PFSK-1 (cell line): Measurements from ENCODE around the gene AHNAK2.

Experiments
- SIN3A ChIP-seq: IDR thresholded peaks from 2 replicates; pipeline ENCODE4 v1.6.1; 2012; ENCODE audit warnings: mild to moderate bottlenecking, low read length, moderate library complexity, borderline replicate concordance; ENCODE audit not compliant: insufficient read depth
- TF ChIP-seq, protein P1 (sequence below), 2 experiments: IDR thresholded peaks; 2 replicates each; pipeline versions ENCODE4 v1.6.1 to v1.8.0; 2011 to 2012; ENCODE audit warnings: low read depth in 2 of 2, low read length in 2 of 2, control low read depth in 1 of 2, inconsistent platforms in 1 of 2, mild to moderate bottlenecking in 1 of 2, moderate library complexity in 1 of 2; ENCODE audit not compliant: insufficient read depth in 1 of 2

DNA sequence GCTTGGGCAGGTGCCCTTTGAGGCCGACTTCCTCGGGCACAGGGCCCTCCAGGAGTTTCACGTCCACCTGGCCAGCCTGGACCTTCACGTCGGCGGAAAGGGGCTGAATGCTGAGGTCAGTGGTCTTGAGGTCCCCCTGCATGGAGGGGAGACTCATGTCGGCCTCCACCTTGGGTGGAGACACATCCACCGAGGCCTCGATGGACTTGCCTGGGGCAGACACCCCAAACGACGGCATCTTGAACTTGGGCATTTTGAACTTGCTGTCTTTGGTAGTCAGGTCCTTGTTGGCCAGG is 29.5 kb downstream of the AHNAK2 start:
- TF ChIP-seq SIN3A, result no peak
- TF ChIP-seq, protein P1, sequence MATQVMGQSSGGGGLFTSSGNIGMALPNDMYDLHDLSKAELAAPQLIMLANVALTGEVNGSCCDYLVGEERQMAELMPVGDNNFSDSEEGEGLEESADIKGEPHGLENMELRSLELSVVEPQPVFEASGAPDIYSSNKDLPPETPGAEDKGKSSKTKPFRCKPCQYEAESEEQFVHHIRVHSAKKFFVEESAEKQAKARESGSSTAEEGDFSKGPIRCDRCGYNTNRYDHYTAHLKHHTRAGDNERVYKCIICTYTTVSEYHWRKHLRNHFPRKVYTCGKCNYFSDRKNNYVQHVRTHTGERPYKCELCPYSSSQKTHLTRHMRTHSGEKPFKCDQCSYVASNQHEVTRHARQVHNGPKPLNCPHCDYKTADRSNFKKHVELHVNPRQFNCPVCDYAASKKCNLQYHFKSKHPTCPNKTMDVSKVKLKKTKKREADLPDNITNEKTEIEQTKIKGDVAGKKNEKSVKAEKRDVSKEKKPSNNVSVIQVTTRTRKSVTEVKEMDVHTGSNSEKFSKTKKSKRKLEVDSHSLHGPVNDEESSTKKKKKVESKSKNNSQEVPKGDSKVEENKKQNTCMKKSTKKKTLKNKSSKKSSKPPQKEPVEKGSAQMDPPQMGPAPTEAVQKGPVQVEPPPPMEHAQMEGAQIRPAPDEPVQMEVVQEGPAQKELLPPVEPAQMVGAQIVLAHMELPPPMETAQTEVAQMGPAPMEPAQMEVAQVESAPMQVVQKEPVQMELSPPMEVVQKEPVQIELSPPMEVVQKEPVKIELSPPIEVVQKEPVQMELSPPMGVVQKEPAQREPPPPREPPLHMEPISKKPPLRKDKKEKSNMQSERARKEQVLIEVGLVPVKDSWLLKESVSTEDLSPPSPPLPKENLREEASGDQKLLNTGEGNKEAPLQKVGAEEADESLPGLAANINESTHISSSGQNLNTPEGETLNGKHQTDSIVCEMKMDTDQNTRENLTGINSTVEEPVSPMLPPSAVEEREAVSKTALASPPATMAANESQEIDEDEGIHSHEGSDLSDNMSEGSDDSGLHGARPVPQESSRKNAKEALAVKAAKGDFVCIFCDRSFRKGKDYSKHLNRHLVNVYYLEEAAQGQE (IDR thresholded peaks at IDR 0.05; ENCODE audit: insufficient read depth in 1 of 2, low read depth in 2 of 2, low read length in 2 of 2), result no peak
